Tibial artery (tissue), 4 donors: ENCODE measurements around the gene C1QTNF3.

Experiments
- DNase-seq, 2 donors: peaks; one replicate each; pipeline ENCODE4 v3.0.0-alpha.2; 2019
- H3K27ac ChIP-seq, 2 donors: fragments of 200-600 bp; sonication (generic) in 1 of 2; 1 replicate in 1 of 2; 2 replicates in 1 of 2; pipeline ENCODE4 v1.5.1; 2018 to 2019; ENCODE audit warnings: mild to moderate bottlenecking in 1 of 2
- H3K27me3 ChIP-seq, 2 donors: fragments of 200-600 bp; sonication (generic) in 1 of 2; one replicate each; pipeline versions ENCODE4 v1.5.1 to v1.6.0; 2016 to 2019
- H3K36me3 ChIP-seq, 3 donors: fragments of 200-600 bp; sonication (generic) in 2 of 3; one replicate each; pipeline ENCODE4 v1.5.1; 2016 to 2019; ENCODE audit warnings: mild to moderate bottlenecking in 2 of 3
- H3K4me1 ChIP-seq, 4 donors: fragments of 200-600 bp; sonication (generic) in 2 of 4; 1 replicate in 3 of 4; 2 replicates in 1 of 4; pipeline ENCODE4 v1.5.1; 2016 to 2019
- H3K4me3 ChIP-seq, 2 donors: fragments of 200-600 bp; sonication (generic) in 1 of 2; 1 replicate in 1 of 2; 2 replicates in 1 of 2; pipeline ENCODE4 v1.5.1; 2018 to 2019; ENCODE audit warnings: mild to moderate bottlenecking in 2 of 2
- H3K9me3 ChIP-seq, 3 donors: fragments of 200-600 bp; sonication (generic) in 1 of 3; one replicate each; pipeline ENCODE4 v1.5.1; 2016 to 2019
- intact Hi-C: fragments of 100-400 bp; cut with DNase I; formaldehyde crosslinking; loops from one replicate; pipeline ENCODE4 v1.15.0; 2023; ENCODE audit warnings: low total_unique reads
- TF ChIP-seq, protein P1 (sequence below), 2 experiments: fragments of 200-600 bp in 1 of 2; fragments of 450-650 bp in 1 of 2; IDR thresholded peaks; one replicate each; pipeline ENCODE4 v1.5.1; 2017 to 2019; ENCODE audit warnings: antibody characterized with exemption in 2 of 2, mild to moderate bottlenecking in 1 of 2, moderate library complexity in 1 of 2

C1QTNF3 gene

DNA sequence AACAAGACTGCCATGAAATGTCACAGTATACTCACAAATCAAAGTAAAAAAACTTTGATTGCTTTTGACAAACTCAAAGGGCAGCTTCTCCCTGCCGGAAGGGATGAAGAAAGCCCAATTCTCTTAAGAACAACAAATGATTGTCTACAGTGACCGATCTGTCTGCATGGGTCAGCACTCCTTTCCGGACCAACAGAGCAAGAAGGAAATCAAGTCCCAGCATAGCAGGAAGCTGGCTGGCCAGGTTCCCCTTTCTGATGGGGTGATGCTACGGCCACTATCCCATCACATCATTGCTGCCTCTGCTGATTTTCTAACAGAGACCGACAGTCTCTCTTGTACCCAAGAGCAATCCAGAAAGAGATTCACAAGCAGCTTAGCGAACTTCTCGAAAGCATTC lies 692 bp downstream of the C1QTNF3 start:
- Histone ChIP-seq H3K4me3 (peak overlapping the region in 1 of 2 donors; percentile 15), H3K9me3 (no peaks in the 10 kb centered on the region), H3K4me1 (peaks cover 0 to 57% (median 21%) of the 10 kb centered on the region in 4 donors), H3K27ac (peak overlapping the region in 1 of 2 donors; percentile 65), H3K36me3 (no peaks in the 10 kb centered on the region), H3K27me3 (no peaks in the 10 kb centered on the region)
- DNase-seq: peak; percentile 59 to 73
- TF ChIP-seq, protein P1, sequence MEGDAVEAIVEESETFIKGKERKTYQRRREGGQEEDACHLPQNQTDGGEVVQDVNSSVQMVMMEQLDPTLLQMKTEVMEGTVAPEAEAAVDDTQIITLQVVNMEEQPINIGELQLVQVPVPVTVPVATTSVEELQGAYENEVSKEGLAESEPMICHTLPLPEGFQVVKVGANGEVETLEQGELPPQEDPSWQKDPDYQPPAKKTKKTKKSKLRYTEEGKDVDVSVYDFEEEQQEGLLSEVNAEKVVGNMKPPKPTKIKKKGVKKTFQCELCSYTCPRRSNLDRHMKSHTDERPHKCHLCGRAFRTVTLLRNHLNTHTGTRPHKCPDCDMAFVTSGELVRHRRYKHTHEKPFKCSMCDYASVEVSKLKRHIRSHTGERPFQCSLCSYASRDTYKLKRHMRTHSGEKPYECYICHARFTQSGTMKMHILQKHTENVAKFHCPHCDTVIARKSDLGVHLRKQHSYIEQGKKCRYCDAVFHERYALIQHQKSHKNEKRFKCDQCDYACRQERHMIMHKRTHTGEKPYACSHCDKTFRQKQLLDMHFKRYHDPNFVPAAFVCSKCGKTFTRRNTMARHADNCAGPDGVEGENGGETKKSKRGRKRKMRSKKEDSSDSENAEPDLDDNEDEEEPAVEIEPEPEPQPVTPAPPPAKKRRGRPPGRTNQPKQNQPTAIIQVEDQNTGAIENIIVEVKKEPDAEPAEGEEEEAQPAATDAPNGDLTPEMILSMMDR (IDR thresholded peaks at IDR 0.05): no peak
- intact Hi-C loops: no loop called here

DNA sequence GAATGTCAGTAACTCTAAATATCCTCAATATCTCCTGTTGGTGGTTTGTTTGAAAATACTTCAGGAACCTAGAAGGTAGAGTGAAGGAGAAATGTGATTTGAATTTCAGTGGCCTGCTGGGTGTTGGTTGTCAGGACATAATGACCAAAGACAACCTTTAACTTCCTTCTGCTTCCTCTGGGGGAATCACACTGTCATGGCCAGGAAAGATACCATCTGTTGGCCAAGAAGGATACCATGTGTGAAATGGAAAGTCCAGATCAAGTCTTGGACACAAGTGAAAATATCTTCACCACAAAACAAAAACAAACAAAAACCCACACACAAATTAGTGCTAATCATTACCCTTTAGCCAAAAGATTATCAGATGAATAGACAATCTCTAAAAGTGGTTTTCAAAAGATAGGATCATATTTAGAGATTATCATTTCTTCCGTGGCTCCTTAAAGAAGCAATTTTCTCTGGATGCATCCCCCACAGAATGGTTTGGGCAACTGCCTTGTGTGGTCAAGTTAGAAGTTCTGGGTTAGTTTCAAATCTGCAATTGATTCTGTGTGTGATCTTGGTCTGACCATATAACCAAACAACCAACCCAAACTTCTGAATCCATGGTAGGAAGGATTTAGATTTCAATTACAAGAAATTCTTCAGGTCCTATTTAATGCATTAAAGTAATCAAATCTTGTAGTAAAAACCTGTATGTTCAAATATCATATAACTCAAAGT lies 1.6 kb downstream of the C1QTNF3 start:
- no peak overlapping the region for H3K27ac ChIP-seq
- H3K9me3 ChIP-seq: no peaks in the 10 kb centered on the region
- H3K4me1 ChIP-seq: peaks cover 0 to 65% (median 21%) of the 10 kb centered on the region in 4 donors
- H3K27me3 ChIP-seq: no peaks in the 10 kb centered on the region
- H3K4me3 ChIP-seq: no peak overlapping the region
- TF ChIP-seq, protein P1 (IDR thresholded peaks at IDR 0.05): no peak
- intact Hi-C loops: no loop called here
- no peak for DNase-seq
- H3K36me3 ChIP-seq: no peaks in the 10 kb centered on the region

DNA sequence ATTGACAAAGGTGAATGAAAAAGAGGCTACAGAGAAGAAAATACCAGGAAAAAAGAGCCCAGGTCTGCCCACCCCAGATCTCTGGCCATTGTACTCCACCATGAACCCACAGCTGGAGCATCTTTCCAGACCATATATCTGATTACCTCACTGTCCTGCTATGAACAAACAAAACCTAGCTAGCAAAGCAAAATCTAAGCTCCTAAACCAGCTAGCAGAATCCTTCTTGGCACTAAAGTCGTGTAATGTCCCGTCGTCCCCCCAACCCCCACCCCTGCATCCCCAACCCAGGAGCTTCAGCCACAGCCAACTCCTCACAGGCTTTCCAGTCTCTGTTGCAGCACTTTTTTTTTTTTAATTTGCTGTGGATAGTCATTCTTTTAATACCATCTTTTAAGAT lies 2.5 kb downstream of the C1QTNF3 start:
- Histone ChIP-seq H3K9me3 (no peaks in the 10 kb centered on the region), H3K27me3 (no peaks in the 10 kb centered on the region), H3K36me3 (peaks cover 0 to 2% (median 1%) of the 10 kb centered on the region in 3 donors), H3K27ac (no peak overlapping the region), H3K4me3 (no peak overlapping the region), H3K4me1 (peaks cover 0 to 57% (median 16%) of the 10 kb centered on the region in 4 donors)
- TF ChIP-seq, protein P1 (IDR thresholded peaks at IDR 0.05): no peak
- DNase-seq: no peak
- intact Hi-C loops: no loop called here

DNA sequence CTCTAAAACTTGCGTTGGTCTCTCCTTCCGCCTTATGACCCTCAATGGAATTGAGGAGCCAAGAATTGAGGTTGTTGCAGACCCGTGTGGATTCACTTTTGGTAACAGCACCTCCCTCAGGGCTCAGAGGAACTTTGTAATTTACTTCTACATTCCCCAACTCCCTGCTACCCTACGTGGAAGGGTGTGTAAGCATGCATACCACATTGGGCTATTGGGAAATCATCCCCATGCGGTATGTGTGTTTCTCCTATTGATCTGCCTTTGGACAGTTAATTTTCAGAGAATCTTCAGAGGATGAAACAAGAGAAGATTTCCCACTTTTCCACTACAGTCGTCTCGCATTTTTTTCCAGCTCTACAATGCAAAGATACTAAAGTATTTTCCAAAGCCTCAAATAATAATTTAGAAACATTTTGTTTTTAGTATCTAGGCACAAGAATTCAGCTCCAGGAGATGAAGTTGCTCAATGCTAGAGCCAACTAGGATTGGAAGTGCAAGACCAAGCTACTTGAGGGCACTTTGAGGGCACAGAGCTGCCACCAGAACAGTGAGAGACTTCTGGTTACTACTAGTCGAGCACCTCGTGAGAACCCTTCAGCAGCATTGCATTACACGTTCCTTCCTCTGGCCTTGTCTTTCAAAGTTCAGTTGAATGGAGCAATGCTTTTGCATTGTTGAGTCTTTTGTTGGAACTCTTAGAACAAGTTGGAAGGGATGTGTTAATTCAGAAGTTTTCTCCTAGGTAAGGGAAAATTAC lies 3.4 kb downstream of the C1QTNF3 start:
- Histone ChIP-seq H3K9me3 (no peaks in the 10 kb centered on the region), H3K36me3 (peaks cover 0 to 10% (median 8%) of the 10 kb centered on the region in 3 donors), H3K4me1 (peaks cover 0 to 48% (median 13%) of the 10 kb centered on the region in 4 donors), H3K4me3 (no peak overlapping the region), H3K27ac (no peak overlapping the region), H3K27me3 (no peaks in the 10 kb centered on the region)
- TF ChIP-seq, protein P1 (IDR thresholded peaks at IDR 0.05): no peak
- intact Hi-C loops: no loop called here
- no peak for DNase-seq

DNA sequence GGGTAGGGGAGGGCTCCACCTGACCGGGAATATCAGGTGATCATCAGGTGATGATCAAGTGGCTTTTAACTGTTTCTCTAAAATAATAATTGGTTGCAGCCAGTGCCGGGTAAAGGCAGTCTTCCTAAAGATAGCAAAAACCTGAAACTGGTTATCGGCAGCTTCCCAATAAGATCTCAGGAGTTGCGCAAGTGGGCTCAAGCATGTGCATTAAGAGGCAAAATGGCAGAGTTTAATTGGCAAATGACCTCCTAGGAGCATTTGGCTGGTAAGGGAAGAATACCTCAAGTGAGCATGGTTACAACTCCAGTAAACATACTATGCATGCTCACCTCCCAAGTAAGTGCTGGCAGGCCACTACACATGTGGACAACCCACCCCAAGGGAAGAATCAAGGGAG lies 4.2 kb downstream of the C1QTNF3 start:
- DNase-seq: no peak
- no peak overlapping the region for H3K27ac ChIP-seq
- H3K27me3 ChIP-seq: no peaks in the 10 kb centered on the region
- H3K9me3 ChIP-seq: no peaks in the 10 kb centered on the region
- TF ChIP-seq, protein P1 (IDR thresholded peaks at IDR 0.05): no peak
- H3K4me3 ChIP-seq: no peak overlapping the region
- peaks cover 0 to 41% (median 12%) of the 10 kb centered on the region in 4 donors for H3K4me1 ChIP-seq
- H3K36me3 ChIP-seq: peaks cover 0 to 11% (median 8%) of the 10 kb centered on the region in 3 donors
- intact Hi-C loops: no loop called here
